Measurements from ENCODE around the gene EPB41L1. TPM values are rescaled to one million over a fixed set of nuclear protein-coding genes. Genes with fewer than 3 reads are reported as not detected.
"Not testable (repeated sequence)": the region's sequence is repeated elsewhere in the genome, so short reads cannot be mapped to it uniquely, and the experiment has no call there.

The EPB41L1 gene
- total RNA-seq, 1 donor from 2014 or later = 0.09 TPM

DNA sequence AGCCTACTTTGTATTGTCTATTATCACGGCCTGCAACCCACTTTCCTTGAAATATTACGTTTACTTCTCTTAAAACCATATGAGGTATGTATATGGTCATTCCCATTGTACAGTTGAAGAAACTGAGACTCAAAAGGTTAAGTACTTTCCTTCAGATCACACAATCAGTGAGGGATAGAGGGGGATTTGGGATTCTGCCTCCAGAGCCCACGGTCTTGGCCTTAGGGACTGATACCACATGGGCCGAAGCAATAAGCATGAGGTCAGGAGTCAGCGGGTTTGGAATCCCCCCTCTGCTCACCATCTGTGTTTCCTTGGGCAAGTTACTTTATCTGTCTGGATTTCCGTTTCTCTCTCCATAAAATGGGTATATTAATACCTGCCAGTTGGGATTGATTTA is 19.4 kb upstream of the EPB41L1 start:
- Mint-ChIP-seq H3K9me3 (no peaks in the 10 kb centered on the region), H3K4me1 (peaks cover 2% of the 10 kb centered on the region), H3K27me3 (peaks cover 3% of the 10 kb centered on the region), H3K4me3 (no peak overlapping the region), H3K36me3 (ENCODE audit: low read depth) (no peaks in the 10 kb centered on the region), H3K27ac (no peak overlapping the region)
- intact Hi-C loops (cut with micrococcal nuclease) = no loop called here
- DNase-seq = no peak

DNA sequence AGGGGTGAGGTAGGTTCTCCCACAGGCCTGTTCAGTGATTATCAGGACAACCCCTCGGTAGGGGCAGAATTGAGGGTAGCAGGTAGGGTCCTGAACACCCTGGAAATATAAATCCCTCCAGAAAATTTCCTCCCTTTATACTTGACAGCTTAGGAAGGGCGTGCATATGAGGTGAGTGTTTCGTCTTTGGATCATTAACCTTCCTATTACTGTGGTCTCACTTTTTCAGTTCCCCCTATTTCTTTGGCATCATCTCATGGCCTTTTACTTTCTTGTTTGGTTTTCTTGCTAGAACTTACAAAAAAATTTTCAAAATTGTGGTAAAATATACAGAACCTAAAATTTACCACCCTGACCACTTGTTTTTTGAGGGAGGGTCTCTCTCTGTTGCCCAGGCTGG is 18.7 kb upstream of the EPB41L1 start:
- Mint-ChIP-seq H3K36me3 (ENCODE audit: low read depth) (no peaks in the 10 kb centered on the region), H3K27ac (no peak overlapping the region), H3K4me3 (no peak overlapping the region), H3K4me1 (peaks cover 2% of the 10 kb centered on the region), H3K27me3 (peaks cover 5% of the 10 kb centered on the region), H3K9me3 (no peaks in the 10 kb centered on the region)
- intact Hi-C loops (cut with micrococcal nuclease) = no loop called here
- DNase-seq = no peak

DNA sequence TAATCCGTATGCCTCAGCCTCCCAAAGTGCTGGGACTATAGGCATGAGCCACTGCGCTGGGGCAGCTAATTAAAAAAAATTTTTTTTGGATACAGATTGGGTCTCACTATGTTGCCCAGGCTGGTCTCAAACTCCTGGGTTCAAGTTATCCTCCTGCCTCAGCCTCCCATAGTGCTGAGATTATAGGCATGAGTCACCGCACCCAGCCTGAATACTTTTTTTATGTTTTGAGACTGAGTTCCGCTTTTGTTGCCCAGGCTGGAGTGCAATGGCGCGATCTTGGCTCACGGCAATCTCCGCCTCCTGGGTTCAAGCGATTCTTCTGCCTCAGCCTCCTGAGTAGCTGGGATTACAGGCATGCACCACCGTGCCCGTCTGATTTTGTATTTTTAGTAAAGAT is 17.2 kb upstream of the EPB41L1 start:
- H3K27ac Mint-ChIP-seq = not testable (repeated sequence)

DNA sequence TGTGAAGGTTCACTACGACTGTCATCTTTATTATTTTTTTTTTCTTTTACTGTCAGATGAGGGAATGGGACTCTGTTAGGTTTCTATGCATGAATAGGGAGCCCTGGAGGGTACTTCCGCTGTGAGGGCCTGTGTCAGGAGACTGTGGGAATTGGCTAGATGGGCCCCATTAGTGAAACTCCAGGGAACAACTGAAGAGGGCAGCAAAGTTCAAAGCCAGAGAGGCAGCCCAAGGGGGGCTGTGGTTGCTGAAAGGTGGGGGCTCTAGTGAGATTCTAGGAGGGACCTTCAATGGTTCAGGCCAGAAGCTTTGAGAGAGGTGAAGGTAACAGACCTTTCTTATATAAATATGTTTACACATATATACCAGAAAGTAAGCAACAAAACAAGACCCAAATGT is 13.2 kb upstream of the EPB41L1 start:
- Mint-ChIP-seq H3K36me3 (ENCODE audit: low read depth) (no peaks in the 10 kb centered on the region), H3K27ac (no peak overlapping the region), H3K27me3 (peaks cover 22% of the 10 kb centered on the region), H3K4me1 (peaks cover 4% of the 10 kb centered on the region), H3K9me3 (no peaks in the 10 kb centered on the region), H3K4me3 (no peak overlapping the region)
- DNase-seq = no peak
- intact Hi-C loops (cut with micrococcal nuclease) = no loop called here

More for the DNA sequence above, 17.2 kb upstream of the EPB41L1 start:
- H3K36me3 Mint-ChIP-seq (ENCODE audit: low read depth); H3K4me1 Mint-ChIP-seq; H3K27me3 Mint-ChIP-seq; H3K4me3 Mint-ChIP-seq; H3K9me3 Mint-ChIP-seq; DNase-seq; intact Hi-C loops (cut with micrococcal nuclease): not testable (repeated sequence)

DNA sequence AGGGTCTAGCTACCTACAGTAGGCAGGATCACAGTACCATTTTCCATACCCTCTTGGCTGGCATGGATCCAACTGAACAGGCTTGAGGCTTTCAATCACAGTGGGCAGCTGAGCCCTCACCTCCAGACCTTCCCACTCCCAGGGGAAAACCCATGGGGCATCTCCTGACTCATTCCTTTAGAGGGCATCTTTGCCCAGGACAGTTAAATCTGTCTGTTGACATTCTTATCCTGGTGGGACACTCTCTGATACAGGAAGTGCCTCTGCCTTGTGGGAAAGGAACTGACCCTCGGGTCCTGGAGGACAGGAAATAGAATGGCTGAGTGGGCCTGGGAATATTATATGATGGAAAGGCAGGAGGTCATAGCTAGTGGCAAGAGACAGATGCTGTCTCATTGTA is 10.2 kb upstream of the EPB41L1 start:
- H3K9me3 Mint-ChIP-seq = no peaks in the 10 kb centered on the region
- no peak overlapping the region for H3K27ac Mint-ChIP-seq
- no peaks in the 10 kb centered on the region for H3K36me3 Mint-ChIP-seq (ENCODE audit: low read depth)
- H3K4me3 Mint-ChIP-seq = no peak overlapping the region
- intact Hi-C loops (cut with micrococcal nuclease) = no loop called here
- peaks cover 20% of the 10 kb centered on the region for H3K27me3 Mint-ChIP-seq
- no peak for DNase-seq
- H3K4me1 Mint-ChIP-seq = peaks cover 2% of the 10 kb centered on the region

DNA sequence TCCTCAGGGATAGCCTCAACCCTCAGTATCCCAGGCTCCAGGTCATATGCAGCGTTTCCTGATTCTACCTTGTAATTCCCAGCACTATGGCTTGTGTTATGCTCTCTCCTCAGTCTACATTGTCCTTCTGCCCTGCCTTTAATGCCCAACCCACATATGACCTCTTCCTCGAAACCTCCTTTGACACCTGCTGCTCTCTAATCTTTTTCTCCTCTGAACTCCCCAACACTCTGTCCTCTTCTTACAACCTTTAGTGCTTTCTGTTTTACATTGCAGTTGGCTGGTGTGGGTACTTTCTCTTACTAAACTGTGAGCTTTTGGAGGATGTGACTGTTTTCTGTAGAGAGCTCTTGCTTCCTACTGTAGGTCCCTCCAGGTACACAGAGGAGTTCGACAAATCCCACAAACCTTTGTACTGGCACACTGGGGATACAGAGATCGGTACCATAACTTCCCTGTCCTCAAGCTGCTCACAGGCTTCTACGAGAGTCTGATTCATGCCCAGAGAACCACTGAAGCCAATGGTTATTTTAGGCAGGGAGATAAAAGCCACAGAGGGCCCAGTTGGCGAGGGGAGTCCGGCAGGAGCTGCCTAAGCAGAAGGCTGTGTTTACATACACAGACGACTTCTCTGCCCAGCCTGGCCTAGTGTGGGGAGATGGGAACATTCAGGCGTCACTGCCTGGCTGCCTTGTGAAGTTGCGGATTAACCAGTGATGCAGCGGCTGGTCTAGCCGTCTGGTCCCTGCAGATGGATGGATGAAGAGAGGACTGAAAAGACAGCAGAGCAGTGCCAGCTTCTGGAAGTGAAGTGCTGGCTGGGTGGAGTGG is 8.4 kb upstream of the EPB41L1 start:
- no peaks in the 10 kb centered on the region for H3K9me3 Mint-ChIP-seq
- intact Hi-C loops (cut with micrococcal nuclease) = no loop called here
- no peaks in the 10 kb centered on the region for H3K36me3 Mint-ChIP-seq (ENCODE audit: low read depth)
- H3K27ac Mint-ChIP-seq = no peak overlapping the region
- no peak overlapping the region for H3K4me3 Mint-ChIP-seq
- peaks cover 19% of the 10 kb centered on the region for H3K27me3 Mint-ChIP-seq
- peaks cover 2% of the 10 kb centered on the region for H3K4me1 Mint-ChIP-seq
- DNase-seq = no peak

DNA sequence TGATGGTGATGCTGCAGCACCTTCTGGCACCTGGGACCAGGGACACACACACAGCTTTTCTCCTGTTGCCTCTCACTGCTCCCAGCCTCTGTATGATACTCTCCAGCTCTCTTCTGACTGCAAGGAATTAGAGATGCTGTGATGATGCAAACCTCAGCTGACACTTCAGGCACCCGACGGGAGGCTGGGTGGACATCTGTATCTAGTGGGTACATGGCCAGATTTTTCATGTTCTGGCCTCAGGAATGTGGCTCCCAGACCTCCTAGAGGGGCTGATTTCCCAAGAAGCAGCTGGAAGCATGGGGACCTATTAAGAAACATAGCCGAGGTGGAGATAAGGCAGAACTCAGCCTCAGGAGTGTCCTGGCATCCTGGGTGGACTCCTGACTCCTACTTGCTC is 6.8 kb upstream of the EPB41L1 start:
- no peaks in the 10 kb centered on the region for H3K36me3 Mint-ChIP-seq (ENCODE audit: low read depth)
- no peak for DNase-seq
- no peak overlapping the region for H3K4me3 Mint-ChIP-seq
- H3K27me3 Mint-ChIP-seq = peaks cover 21% of the 10 kb centered on the region
- H3K27ac Mint-ChIP-seq = no peak overlapping the region
- peaks cover 2% of the 10 kb centered on the region for H3K4me1 Mint-ChIP-seq
- intact Hi-C loops (cut with micrococcal nuclease) = no loop called here
- H3K9me3 Mint-ChIP-seq = no peaks in the 10 kb centered on the region

DNA sequence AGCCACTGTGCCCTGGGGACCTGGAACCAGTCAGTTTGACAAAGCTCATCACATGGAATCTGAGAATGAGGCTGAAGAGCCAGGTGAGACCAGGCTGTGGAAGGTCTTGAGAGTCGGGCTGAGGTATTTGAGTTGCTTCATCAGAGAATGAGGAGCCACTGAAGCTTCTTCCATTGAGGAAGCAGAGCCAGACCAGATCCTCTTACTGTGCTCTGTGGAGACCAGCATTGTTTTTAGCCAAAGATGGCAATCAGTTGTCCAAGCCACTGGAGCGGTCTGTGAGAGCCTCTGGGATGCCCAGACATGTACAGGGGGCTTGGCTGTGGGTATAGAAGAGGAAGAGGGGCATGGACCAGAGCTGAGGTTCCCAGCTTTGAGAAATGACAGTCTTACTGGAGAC is 6.1 kb upstream of the EPB41L1 start:
- no peaks in the 10 kb centered on the region for H3K4me1 Mint-ChIP-seq
- no peaks in the 10 kb centered on the region for H3K36me3 Mint-ChIP-seq (ENCODE audit: low read depth)
- H3K4me3 Mint-ChIP-seq = no peak overlapping the region
- DNase-seq = no peak
- no peak overlapping the region for H3K27ac Mint-ChIP-seq
- intact Hi-C loops (cut with micrococcal nuclease) = no loop called here
- no peaks in the 10 kb centered on the region for H3K9me3 Mint-ChIP-seq
- H3K27me3 Mint-ChIP-seq = peaks cover 26% of the 10 kb centered on the region

DNA sequence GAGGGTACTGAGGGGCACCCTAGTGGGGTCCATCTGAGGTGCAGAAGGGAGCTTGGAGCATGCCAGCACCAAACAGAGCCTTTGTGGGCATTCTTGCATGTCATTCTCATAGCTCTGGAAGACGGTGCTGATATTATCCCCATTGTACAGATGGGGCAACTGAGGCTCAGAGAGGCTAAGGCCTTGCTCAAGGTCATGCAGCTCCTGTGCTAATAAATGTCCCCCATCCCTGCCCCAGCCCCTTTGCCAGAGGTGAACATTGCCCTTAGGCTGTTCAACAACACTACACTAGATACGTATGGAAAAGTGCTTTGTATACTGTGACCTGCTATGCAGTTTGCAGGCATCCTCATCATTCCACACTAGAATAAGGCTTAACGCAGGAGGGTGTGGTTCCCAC is 5.5 kb upstream of the EPB41L1 start:
- DNase-seq = no peak
- intact Hi-C loops (cut with micrococcal nuclease) = no loop called here
- H3K4me3 Mint-ChIP-seq = no peak overlapping the region

DNA sequence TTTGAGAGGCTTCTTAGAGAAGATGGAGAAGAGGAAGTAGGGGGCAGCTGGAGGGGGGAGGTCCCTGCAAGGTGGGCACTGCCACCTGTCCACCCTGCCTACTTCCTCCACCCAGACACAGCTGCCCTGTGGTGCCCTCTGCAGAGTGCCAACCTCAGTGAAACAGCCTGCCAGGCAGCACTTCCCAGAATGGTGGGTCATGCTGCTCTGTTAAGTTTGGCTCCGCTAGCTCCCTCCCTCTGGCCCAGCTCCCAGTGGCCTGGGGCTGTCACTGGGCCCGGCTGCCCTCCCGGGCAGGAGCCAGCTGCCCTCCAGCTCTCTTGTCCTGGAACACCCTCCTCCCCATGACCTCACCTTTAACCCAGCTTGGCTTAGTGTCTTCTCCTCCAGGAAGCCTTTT is 5.1 kb upstream of the EPB41L1 start:
- no peak for DNase-seq
- peaks cover 27% of the 10 kb centered on the region for H3K27me3 Mint-ChIP-seq
- no peaks in the 10 kb centered on the region for H3K9me3 Mint-ChIP-seq
- H3K4me1 Mint-ChIP-seq = no peaks in the 10 kb centered on the region
- H3K4me3 Mint-ChIP-seq = no peak overlapping the region
- intact Hi-C loops (cut with micrococcal nuclease) = no loop called here
- H3K36me3 Mint-ChIP-seq (ENCODE audit: low read depth) = no peaks in the 10 kb centered on the region
- H3K27ac Mint-ChIP-seq = no peak overlapping the region

More for the DNA sequence above, 5.5 kb upstream of the EPB41L1 start:
- Mint-ChIP-seq H3K27ac (no peak overlapping the region), H3K36me3 (ENCODE audit: low read depth) (no peaks in the 10 kb centered on the region), H3K27me3 (peaks cover 30% of the 10 kb centered on the region), H3K4me1 (no peaks in the 10 kb centered on the region), H3K9me3 (no peaks in the 10 kb centered on the region)

DNA sequence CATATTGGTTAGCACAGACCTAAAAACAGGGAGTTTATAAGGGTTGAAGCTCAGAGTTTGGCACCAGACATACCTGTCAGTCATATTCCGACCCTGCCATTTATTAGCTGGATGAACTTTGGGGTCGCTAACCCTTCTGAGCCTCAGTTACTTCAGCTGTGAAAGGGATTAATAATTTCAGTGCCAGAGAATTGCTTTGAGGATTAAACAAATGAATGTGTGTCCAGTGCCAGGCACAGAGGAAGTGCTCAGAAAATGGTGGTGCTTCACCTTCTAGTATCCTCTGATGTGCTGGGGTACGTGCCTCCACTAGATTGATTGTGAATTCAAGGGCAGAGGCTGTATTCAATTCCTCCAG is 4.1 kb upstream of the EPB41L1 start:
- Mint-ChIP-seq H3K27me3 (peaks cover 31% of the 10 kb centered on the region), H3K4me1 (peaks cover 2% of the 10 kb centered on the region), H3K9me3 (no peaks in the 10 kb centered on the region), H3K36me3 (ENCODE audit: low read depth) (no peaks in the 10 kb centered on the region), H3K4me3 (no peak overlapping the region), H3K27ac (no peak overlapping the region)
- intact Hi-C loops (cut with micrococcal nuclease) = no loop called here
- DNase-seq = no peak

DNA sequence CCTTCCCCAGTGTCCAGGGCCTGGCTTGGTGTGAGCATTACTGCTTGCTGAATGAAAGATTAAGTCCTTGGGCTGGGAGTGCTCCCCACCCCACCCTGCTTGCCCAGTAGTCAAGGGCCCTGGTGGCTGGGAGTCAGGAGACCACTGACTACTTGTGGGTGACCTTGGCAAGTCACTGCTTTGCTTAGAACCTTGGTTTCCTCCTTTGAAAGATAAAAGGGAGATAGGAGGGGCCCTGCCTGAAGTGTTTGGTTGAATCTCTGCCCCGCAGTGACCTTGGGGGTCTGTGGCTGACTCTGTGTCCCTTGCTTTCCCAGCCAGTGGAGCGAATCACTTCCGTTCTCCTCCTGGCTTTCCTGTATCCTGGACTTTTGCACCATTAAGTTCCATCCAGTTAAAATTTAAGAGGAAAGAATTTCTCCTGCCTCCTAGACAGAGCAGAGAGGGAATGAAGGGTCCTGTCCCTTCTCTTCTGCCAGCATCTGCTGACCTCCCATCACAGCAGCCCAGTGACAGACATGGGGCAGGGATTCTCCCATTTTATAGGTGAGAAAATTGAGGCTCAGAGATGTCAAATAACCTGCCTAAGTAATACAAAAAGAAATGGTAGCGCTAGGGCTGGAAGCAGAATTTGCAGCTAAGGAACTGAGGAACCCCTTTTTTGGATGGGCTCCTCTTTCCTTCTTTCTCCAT is 3.5 kb upstream of the EPB41L1 start:
- intact Hi-C loops (cut with micrococcal nuclease) = no loop called here
- H3K4me3 Mint-ChIP-seq = no peak overlapping the region
- peaks cover 2% of the 10 kb centered on the region for H3K4me1 Mint-ChIP-seq
- H3K36me3 Mint-ChIP-seq (ENCODE audit: low read depth) = no peaks in the 10 kb centered on the region
- H3K27ac Mint-ChIP-seq = no peak overlapping the region
- H3K9me3 Mint-ChIP-seq = no peaks in the 10 kb centered on the region
- peaks cover 28% of the 10 kb centered on the region for H3K27me3 Mint-ChIP-seq
- DNase-seq = no peak

DNA sequence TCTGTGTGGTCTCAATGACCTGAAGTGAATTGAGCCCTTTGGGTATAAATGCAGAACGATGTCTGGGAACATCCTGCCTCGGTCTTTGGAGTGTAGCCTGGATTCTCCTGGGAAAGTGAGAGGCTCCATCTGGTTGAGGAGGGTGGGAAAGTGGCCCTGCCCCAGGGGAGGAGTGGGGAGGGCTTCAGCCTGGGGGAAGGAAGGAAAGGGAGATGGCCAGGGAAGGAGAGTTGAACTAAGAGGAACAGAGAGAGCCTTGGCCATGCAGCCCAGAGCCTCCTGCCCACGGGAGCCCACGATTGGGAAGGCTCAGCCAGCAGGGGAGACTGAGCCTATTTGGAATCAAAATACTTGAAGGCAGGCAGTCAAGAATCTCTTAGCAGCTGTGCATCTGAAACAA is 2.3 kb upstream of the EPB41L1 start:
- intact Hi-C loops (cut with micrococcal nuclease) = no loop called here
- DNase-seq = no peak
- peaks cover 33% of the 10 kb centered on the region for H3K27me3 Mint-ChIP-seq
- no peak overlapping the region for H3K27ac Mint-ChIP-seq
- H3K4me3 Mint-ChIP-seq = no peak overlapping the region
- H3K9me3 Mint-ChIP-seq = no peaks in the 10 kb centered on the region
- H3K4me1 Mint-ChIP-seq = peaks cover 3% of the 10 kb centered on the region
- no peaks in the 10 kb centered on the region for H3K36me3 Mint-ChIP-seq (ENCODE audit: low read depth)

DNA sequence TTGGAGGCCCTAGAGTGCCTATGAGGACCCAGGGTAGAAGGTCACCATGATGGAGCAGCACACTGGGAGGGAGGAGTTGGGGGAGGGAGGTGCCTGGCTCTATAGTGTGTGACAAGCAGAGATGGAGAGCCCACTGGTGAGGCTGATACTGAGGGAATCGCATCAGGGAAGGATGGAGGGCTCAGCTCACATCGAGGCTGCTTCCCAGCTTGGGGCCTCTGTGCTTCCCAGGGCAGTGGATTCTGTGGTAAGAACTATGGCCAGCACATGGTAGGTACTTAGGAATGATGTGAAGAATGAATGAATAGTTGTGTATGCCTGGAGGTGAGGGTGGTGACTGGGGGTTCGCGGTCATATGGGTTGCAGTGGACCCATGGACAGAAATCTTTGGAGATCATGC is 1.3 kb upstream of the EPB41L1 start:
- Mint-ChIP-seq H3K27ac (no peak overlapping the region), H3K27me3 (peaks cover 38% of the 10 kb centered on the region), H3K36me3 (ENCODE audit: low read depth) (no peaks in the 10 kb centered on the region), H3K4me1 (peaks cover 3% of the 10 kb centered on the region), H3K4me3 (no peak overlapping the region), H3K9me3 (no peaks in the 10 kb centered on the region)
- intact Hi-C loops (cut with micrococcal nuclease) = no loop called here
- no peak for DNase-seq

Data from activated CD4-positive, alpha-beta T cell treated with anti-CD3 and anti-CD28 coated beads, Interleukin-2, amount 10 ng/mL, durations not matched to agents 24 days and 14 days (primary cell).